ENCODE measurements around the gene BAIAP2. TPM values are rescaled to one million over a fixed set of nuclear protein-coding genes. Genes with fewer than 3 reads are reported as not detected.
"Not testable (repeated sequence)": the region's sequence is repeated elsewhere in the genome, so short reads cannot be mapped to it uniquely, and the experiment has no call there.

Gene BAIAP2
- total RNA-seq, 1 donor from 2014 or later = 26.2 TPM

GRCh38 chr17:81142301-81143199 is 107.6 kb downstream of the BAIAP2 start:
- DNase-seq = peak; percentile 40

GRCh38 chr17:81143200-81143527 is 108.2 kb downstream of the BAIAP2 start:
- DNase-seq = no peak

- no peak for DNase-seq
Observed at GRCh38 chr17:81143717-81144422, 108.9 kb downstream of the BAIAP2 start.

GRCh38 chr17:81144423-81144781 is 109.5 kb downstream of the BAIAP2 start:
- DNase-seq = no peak

GRCh38 chr17:81146208-81146607 is 111.3 kb downstream of the BAIAP2 start:
- DNase-seq = not testable (repeated sequence)

- DNase-seq = no peak
Observed at GRCh38 chr17:81147701-81148100, 112.8 kb downstream of the BAIAP2 start.

GRCh38 chr17:81148571-81148970 is 113.6 kb downstream of the BAIAP2 start:
- DNase-seq = no peak

- no peak for DNase-seq
Observed at GRCh38 chr17:81148986-81149533, 114.1 kb downstream of the BAIAP2 start.

GRCh38 chr17:81150377-81151077 is 115.6 kb downstream of the BAIAP2 start:
- DNase-seq = no peak

GRCh38 chr17:81151278-81151677 is 116.3 kb downstream of the BAIAP2 start:
- no peak for DNase-seq

- no peak for DNase-seq
Observed at GRCh38 chr17:81152288-81152828, 117.4 kb downstream of the BAIAP2 start.

GRCh38 chr17:81153340-81153803 is 118.4 kb downstream of the BAIAP2 start:
- DNase-seq = peak; percentile 75

- not testable (repeated sequence) for DNase-seq
Observed at GRCh38 chr17:81154016-81154415, 119.1 kb downstream of the BAIAP2 start.

GRCh38 chr17:81154961-81155360 is 120.0 kb downstream of the BAIAP2 start:
- no peak for DNase-seq

- no peak for DNase-seq
Observed at GRCh38 chr17:81156866-81157805, 122.2 kb downstream of the BAIAP2 start.

- DNase-seq = no peak
Observed at GRCh38 chr17:81157848-81158687, 123.1 kb downstream of the BAIAP2 start.

GRCh38 chr17:81158688-81159590 is 124.0 kb downstream of the BAIAP2 start:
- DNase-seq = no peak

GRCh38 chr17:81159611-81160265 is 124.8 kb downstream of the BAIAP2 start:
- no peak for DNase-seq

- DNase-seq = no peak
Observed at GRCh38 chr17:81160306-81160705, 125.4 kb downstream of the BAIAP2 start.

All from occipital lobe (tissue), 2 donors.